CD4-positive, alpha-beta T cell (primary cell): Measurements from ENCODE around the gene BARX2. TPM values are rescaled to one million over a fixed set of nuclear protein-coding genes. Genes with fewer than 3 reads are reported as not detected.

Source experiments
- ATAC-seq: fragments of 200-7000 bp; cut with Tn5 transposase; one replicate; pipeline ENCODE4 v1.10.0; 2022; ENCODE audit warnings: mild to moderate bottlenecking; ENCODE audit not compliant: poor library complexity
- CTCF ChIA-PET: fragments of 350-600 bp; sonication (Branson Sonifier 250); formaldehyde crosslinking; loops from one replicate; lab custom pipeline; 2021; ENCODE audit warnings: antibody characterized with exemption, inconsistent platforms; lab: Charles Lee
- POLR2A ChIA-PET: fragments of 350-600 bp; sonication (Branson Sonifier 250); formaldehyde crosslinking; loops from one replicate; lab custom pipeline; 2021; ENCODE audit warnings: antibody characterized with exemption, inconsistent platforms; lab: Charles Lee
- DNase-seq, 14 experiments: peaks; one replicate each; pipeline ENCODE4 v3.0.0-alpha.2; 2013 to 2020; ENCODE audit warnings: mixed read lengths in 2 of 14
- H3K27ac ChIP-seq, 2 donors: one replicate each; pipeline versions ENCODE4 v1.5.1 to v1.7.0; 2013; ENCODE audit warnings: low read length in 2 of 2, low read depth in 1 of 2, mild to moderate bottlenecking in 1 of 2
- H3K27me3 ChIP-seq, 2 experiments: 1 replicate in 1 of 2; 2 replicates in 1 of 2; pipeline versions ENCODE4 v1.6.1 to v1.7.0; 2013; ENCODE audit warnings: low read length in 2 of 2, control low read depth in 1 of 2, mild to moderate bottlenecking in 1 of 2, moderate library complexity in 1 of 2; ENCODE audit not compliant: insufficient read depth in 2 of 2, control insufficient read depth in 1 of 2
- H3K36me3 ChIP-seq: one replicate; pipeline ENCODE4 v1.6.1; 2013; ENCODE audit warnings: low read length, control low read depth; ENCODE audit not compliant: insufficient read depth
- H3K4me1 ChIP-seq: one replicate; pipeline ENCODE4 v1.6.1; 2013; ENCODE audit warnings: low read length, control low read depth; ENCODE audit not compliant: insufficient read depth
- H3K4me3 ChIP-seq: one replicate; pipeline ENCODE4 v1.5.1; 2013; ENCODE audit warnings: mild to moderate bottlenecking, low read length, moderate library complexity
- H3K9me3 ChIP-seq, 2 experiments: 1 replicate in 1 of 2; 2 replicates in 1 of 2; pipeline versions ENCODE4 v1.6.1 to v1.7.0; 2013; ENCODE audit warnings: low read length in 2 of 2, mild to moderate bottlenecking in 2 of 2, control low read depth in 1 of 2, moderate library complexity in 1 of 2; ENCODE audit not compliant: control insufficient read depth in 1 of 2, insufficient read depth in 1 of 2
- H3K27ac Mint-ChIP-seq: one replicate; pipeline ENCODE4 v1.8.0; 2020; ENCODE audit warnings: mixed read lengths
- H3K27me3 Mint-ChIP-seq: one replicate; pipeline ENCODE4 v1.8.0; 2021; ENCODE audit warnings: mixed read lengths
- H3K36me3 Mint-ChIP-seq: one replicate; pipeline ENCODE4 v1.8.0; 2021; ENCODE audit warnings: low read depth, mixed read lengths
- H3K4me1 Mint-ChIP-seq: one replicate; pipeline ENCODE4 v1.8.0; 2021; ENCODE audit warnings: low read depth, mixed read lengths
- H3K4me3 Mint-ChIP-seq: one replicate; pipeline ENCODE4 v1.8.0; 2020; ENCODE audit warnings: mild to moderate bottlenecking, mixed read lengths
- H3K9me3 Mint-ChIP-seq: one replicate; pipeline ENCODE4 v1.8.0; 2020; ENCODE audit warnings: mixed read lengths
- CTCF ChIP-seq: fragments of 200-600 bp; IDR thresholded peaks from one replicate; pipeline ENCODE4 v1.8.0; 2022; ENCODE audit warnings: antibody characterized with exemption, mild to moderate bottlenecking
- intact Hi-C, 2 experiments: fragments of 100-400 bp; cut with DNase I in 1 of 2; cut with micrococcal nuclease in 1 of 2; formaldehyde crosslinking; loops; one replicate each; pipeline versions ENCODE4 v1.15.1 to v1.9.0; 2023 to 2025; cut with DNase I, micrococcal nuclease
- total RNA-seq, 174 experiments: library from RNA in 2 of 174; stranded (reverse) in 2 of 174; gene quantifications; one replicate each; pipeline ENCODE4 v1.2.3 and lab custom pipeline; 2021 to 2026

The BARX2 gene
- total RNA-seq, 2 experiments from 2014 or later: not detected

GRCh38 chr11:129402206-129403171, 26.8 kb downstream of the BARX2 start:
- H3K27ac Mint-ChIP-seq: no peak overlapping the region
- ChIA-PET POLR2A (no interaction called here), CTCF (no interaction called here)
- Histone ChIP-seq H3K27ac (no peak overlapping the region), H3K9me3 (no peaks in the 10 kb centered on the region), H3K4me3 (no peak overlapping the region), H3K36me3 (no peaks in the 10 kb centered on the region), H3K4me1 (no peaks in the 10 kb centered on the region), H3K27me3 (no peaks in the 10 kb centered on the region)
- DNase-seq (no peak), ATAC-seq (no peak)
- TF ChIP-seq CTCF: no peak
- no peaks in the 10 kb centered on the region for H3K9me3 Mint-ChIP-seq
- no peak overlapping the region for H3K4me3 Mint-ChIP-seq
- H3K27me3 Mint-ChIP-seq: peaks cover 26% of the 10 kb centered on the region
- H3K4me1 Mint-ChIP-seq: no peaks in the 10 kb centered on the region
- no peaks in the 10 kb centered on the region for H3K36me3 Mint-ChIP-seq
- intact Hi-C loops: no loop called here

GRCh38 chr11:129404731-129405130, 29.1 kb downstream of the BARX2 start:
- Mint-ChIP-seq H3K36me3 (no peaks in the 10 kb centered on the region), H3K27ac (no peak overlapping the region), H3K4me1 (no peaks in the 10 kb centered on the region), H3K9me3 (no peaks in the 10 kb centered on the region), H3K27me3 (peaks cover 17% of the 10 kb centered on the region), H3K4me3 (no peak overlapping the region)
- Histone ChIP-seq H3K36me3 (no peaks in the 10 kb centered on the region), H3K9me3 (no peaks in the 10 kb centered on the region), H3K27me3 (no peaks in the 10 kb centered on the region), H3K4me1 (no peaks in the 10 kb centered on the region), H3K27ac (no peak overlapping the region), H3K4me3 (no peak overlapping the region)
- ATAC-seq (no peak), DNase-seq (no peak)
- intact Hi-C loops: no loop called here
- CTCF ChIA-PET: no interaction called here
- TF ChIP-seq CTCF: no peak
- POLR2A ChIA-PET: no interaction called here

GRCh38 chr11:129408865-129409444, 33.3 kb downstream of the BARX2 start:
- intact Hi-C loops: no loop called here
- no peaks in the 10 kb centered on the region for H3K4me1 ChIP-seq
- no peak overlapping the region for H3K27ac ChIP-seq
- ATAC-seq (no peak), DNase-seq (no peak)
- CTCF ChIA-PET: no interaction called here
- Mint-ChIP-seq H3K27me3 (peaks cover 10% of the 10 kb centered on the region), H3K27ac (no peak overlapping the region), H3K4me3 (no peak overlapping the region), H3K4me1 (no peaks in the 10 kb centered on the region), H3K9me3 (no peaks in the 10 kb centered on the region), H3K36me3 (no peaks in the 10 kb centered on the region)
- no peak for TF ChIP-seq CTCF
- no peaks in the 10 kb centered on the region for H3K9me3 ChIP-seq
- H3K36me3 ChIP-seq: no peaks in the 10 kb centered on the region
- POLR2A ChIA-PET: no interaction called here
- H3K27me3 ChIP-seq: no peaks in the 10 kb centered on the region
- H3K4me3 ChIP-seq: no peak overlapping the region
